HG03439 (cell line): ENCODE results near the gene GTPBP3.
A peak's percentile ranks its signal among the peaks of the same experiment; 100 is the strongest.

Experiments
- ATAC-seq: cut with Tn5 transposase; IDR thresholded peaks from one replicate; pipeline ENCODE4 v1.9.1; 2021; ENCODE audit warnings: mild to moderate bottlenecking, moderate library complexity; ENCODE audit not compliant: unreplicated experiment

Gene GTPBP3

DNA sequence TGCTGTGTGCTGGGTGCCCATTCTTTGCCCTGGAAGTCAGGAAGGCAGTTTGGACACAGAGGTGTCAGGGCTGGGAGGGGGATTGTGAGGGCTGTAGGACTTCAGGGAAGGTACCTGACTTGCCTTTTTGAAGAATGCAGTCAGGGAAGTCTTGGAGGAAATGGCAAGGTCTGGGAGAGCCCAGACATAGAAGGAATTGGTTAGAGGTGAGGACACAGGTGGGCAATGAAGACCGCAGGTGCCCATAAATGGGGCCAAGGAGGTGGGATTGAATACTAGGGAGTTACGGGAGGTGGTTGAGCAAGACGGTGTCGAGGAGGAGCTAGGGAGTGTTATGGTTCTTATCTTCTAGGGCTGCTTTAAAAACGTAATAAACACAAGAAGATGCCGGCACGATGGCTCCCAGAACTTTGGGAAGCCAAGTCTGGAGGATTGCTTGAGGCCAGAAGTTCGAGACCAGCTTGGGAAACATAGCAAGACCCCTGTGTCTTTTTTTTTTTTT lies 29.4 kb upstream of the GTPBP3 start:
- ATAC-seq = no peak

DNA sequence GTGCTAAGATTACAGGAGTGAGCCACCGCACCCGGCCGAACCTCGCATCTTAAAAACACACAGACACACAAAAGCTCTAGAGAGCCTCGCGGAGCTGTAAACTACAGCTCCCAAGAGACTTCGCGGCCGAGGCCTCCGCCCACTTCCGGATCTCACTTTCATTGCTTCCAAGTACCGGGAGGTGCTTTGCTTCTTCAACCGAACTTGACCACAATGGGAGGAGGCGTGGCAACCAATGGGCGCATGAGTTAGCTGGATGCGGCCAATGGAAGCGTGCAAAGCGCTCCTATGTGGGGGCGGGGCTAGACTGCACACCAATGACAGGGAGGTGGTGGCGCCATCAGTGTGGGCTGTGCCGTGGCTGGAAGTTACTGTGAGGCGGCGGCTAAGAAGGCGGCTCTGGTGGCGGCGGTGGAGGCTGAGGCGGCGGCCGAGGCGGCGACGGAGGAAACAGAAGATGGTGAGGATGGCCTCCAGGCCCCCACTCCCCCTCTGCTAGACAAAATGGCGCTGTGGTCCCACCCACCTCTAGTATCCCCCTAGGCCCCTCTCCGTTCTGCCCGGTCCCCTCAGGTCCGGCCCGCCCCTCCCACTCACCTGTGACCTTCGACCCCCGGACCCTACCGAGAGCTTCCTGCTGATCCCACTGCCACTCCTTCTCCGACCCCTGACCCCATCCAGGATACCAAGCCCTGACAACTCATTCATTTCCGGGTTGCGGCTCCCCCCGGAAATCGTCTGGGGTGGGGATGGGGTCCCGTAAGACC lies 28.0 kb upstream of the GTPBP3 start, which contains the start of gene DDA1:
Gene DDA1, plus strand, starts transcription at position 366 of the 767 bp plus-strand sequence. Its CDS starts 92 bp downstream, at position 458.
- peak; percentile 58 for ATAC-seq

DNA sequence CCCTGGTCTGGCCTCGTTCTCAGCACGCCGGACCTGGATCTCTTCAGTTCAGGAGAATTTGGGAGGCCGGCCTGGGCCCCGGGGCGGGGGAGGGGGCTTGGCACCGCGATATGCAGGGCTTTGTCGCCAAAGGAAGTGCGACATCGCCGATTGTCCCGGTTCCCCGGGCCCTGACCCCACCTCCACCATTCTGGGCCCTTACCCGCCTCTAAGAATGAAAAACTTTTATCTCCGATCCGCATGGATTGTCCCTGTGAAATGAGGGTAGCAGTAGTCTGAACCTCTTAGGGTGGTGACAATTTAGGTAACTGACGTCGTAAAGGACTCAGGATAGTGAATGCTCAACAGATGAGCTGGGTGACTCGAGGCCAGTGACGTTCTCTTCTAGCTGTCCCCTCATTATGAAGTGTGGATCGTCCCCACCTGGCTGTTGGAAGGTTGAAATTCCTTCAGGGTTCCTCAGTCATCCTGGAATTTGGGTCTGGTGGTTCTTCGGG lies 27.3 kb upstream of the GTPBP3 start:
- ATAC-seq = no peak

DNA sequence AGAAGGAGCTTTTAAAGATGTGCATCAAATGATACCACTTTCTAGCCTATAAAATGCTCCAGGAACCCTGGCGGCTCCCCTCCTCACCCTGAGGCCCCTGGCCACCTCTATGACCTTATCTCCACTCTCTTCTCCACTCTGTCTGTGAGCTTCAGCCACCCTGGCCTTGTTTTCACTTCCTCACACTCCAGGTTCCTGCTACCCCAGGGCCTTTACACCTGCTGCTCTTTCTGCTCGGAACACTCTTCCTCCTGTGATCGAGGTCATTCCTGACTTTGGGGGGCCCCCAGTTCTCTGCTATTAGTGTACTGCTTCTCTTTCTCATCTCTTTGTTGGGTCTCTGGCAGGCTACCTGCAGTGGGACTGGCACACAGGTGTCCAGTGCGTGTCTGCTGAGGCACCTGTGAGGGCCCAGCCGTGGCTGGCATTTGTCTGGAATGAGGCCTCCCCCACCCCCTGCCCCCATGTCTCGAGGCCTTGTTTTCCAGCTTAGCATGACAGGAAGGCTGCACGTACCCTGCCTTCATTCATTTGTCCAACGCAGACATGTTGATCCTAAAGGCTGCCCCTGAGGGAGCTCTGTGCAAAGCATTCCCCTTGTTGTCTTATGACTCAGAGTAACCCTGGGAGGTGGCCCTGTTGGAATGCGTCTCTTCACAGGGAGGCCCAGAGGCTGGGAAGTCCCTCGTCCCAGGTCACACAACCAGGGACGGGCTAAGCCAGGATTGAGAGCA lies 25.7 kb upstream of the GTPBP3 start:
- ATAC-seq = no peak

DNA sequence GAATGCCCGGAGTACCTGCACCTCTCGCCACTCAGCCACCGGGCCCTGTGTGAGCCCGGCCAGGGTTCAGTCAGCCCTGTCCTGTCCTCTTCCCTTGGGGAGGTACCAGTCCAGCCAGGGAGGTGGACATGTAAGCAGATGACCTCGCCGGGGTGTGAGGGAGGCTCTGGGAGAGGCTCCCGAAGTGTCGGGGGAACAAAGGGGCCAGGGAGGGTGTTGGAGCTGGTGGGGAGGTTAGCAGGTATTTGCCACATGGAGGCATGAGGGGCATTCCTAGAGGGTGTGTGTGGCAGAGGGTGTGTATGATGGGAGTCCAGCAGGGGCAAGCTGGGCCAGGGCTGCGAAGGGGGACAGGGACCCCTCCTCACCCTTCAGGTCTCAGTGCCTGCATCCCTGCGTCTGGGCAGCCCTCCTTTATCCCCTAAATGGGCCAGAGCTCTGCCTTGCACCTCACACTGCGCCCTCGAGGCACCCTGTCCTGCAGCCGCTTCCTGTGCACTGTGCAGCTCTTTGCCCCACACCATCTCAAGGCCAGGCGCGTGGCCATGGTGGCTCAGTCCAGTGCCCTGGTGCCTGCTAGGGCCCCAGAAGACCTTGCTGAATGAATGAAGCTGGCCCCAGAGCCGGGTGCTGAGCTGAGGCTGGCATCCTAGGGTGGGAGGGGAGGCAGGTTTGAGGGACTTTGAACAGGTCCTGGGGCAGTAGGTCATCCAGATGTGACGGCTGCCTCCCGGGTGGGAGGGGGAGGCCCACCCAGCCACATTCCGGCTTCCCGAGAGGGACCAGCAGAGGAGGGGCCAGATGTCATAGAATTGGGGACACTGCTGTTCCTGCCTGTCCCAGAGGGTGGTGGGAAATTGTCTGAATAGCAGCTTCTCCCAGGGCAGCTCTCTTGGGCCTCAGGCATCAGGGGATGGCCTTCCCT lies 24.9 kb upstream of the GTPBP3 start:
- no peak for ATAC-seq

DNA sequence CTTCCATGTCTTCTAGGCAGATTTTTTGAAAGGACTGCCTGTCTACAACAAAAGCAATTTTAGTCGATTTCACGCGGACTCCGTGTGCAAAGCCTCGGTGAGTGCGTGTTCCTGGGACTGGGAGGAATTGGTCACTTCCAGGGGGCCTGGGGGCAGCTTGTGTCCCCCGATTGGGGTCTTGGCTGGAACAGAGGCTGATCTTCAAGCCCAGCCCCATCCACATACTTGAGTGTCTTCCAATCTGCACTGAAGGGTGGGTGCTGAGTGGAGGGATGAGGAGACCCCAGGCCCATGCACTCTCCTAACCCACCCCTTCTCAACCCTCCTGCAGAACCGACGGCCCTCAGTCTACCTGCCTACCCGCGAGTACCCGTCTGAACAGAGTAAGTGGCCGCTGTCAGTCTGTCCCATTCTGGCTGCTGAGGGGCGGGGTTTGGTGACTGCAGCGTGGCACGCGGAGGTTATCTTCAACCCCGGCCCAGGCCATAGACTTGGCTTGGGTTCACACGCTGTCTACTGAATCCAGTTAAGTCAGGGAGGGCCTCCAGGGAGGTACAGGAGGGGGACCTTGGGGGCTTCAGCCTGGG lies 23.3 kb upstream of the GTPBP3 start:
- ATAC-seq = no peak

DNA sequence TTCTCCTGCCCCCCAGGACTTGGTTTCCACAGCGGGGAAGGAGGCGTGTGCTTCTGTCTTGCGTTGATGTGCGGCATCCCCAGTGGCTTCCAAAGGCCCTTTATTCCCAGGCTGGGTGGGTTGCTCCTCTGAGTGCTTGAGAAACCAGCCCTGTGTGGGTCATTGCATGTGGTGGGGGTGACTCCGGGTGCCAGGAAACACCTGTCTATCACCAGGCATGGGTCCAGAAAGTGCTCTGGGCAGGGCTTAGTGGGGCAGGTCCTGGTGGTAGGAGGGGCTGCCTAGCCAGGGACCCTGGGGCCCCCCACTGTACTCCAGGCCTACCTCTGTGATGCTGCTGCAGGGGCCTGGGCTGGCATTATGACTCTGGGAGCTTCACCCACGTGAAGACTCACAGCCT lies 18.4 kb upstream of the GTPBP3 start:
- ATAC-seq = no peak

DNA sequence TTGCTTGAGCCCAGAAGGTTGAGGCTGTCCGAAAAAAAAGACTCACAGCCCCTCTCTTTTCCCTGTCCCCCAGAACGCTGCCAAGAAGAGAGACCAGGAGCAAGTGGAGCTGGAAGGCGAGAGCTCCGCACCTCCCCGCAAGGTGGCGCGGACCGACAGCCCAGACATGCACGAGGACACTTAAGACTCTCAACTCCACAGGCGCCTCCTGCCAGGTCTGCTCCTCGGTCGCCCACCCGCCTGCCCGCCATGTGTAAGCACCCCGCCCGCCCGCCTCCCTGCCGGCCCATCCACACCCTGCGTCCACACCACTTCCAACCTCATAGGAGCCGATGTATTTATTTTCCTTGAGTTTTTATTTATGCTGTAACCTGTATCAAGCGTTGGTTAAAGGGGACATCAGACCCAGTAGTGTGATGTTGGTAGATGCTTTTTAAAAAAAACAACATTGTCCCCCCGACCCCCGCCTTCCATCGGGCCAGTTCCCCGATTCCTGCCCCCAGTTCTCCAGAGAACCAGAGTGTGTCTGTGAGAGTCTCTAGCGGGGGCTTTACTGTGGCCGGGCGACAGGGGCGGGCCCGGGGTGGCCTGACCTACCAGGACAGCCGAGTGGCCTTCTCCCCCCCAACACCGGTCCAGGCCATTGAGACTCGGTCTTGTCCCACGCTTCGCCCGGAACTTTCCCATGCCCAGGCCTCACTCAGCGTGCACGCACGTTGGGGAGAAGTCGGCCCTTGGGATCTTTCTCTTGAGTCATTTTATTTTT lies 17.7 kb upstream of the GTPBP3 start:
- no peak for ATAC-seq

DNA sequence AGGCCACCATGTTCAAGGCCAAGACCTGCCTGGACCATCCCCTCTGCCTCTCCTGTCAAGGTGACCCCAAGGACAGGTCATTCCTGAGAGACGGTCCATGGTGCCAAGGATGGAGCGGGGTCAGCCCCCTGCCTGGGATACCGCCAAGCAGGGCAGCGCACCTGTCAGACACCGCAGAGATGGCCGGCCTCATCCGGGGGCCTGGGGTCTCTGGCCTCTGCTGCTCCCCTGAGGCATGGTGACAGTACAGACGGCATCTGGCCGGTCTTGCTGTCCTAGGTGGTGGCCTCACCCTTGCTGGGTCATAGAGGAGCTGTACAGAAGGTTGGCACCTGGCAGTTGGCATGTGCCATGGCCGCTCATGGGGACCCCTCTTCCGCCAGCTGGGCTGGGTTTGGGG lies 16.9 kb upstream of the GTPBP3 start:
- ATAC-seq = no peak

DNA sequence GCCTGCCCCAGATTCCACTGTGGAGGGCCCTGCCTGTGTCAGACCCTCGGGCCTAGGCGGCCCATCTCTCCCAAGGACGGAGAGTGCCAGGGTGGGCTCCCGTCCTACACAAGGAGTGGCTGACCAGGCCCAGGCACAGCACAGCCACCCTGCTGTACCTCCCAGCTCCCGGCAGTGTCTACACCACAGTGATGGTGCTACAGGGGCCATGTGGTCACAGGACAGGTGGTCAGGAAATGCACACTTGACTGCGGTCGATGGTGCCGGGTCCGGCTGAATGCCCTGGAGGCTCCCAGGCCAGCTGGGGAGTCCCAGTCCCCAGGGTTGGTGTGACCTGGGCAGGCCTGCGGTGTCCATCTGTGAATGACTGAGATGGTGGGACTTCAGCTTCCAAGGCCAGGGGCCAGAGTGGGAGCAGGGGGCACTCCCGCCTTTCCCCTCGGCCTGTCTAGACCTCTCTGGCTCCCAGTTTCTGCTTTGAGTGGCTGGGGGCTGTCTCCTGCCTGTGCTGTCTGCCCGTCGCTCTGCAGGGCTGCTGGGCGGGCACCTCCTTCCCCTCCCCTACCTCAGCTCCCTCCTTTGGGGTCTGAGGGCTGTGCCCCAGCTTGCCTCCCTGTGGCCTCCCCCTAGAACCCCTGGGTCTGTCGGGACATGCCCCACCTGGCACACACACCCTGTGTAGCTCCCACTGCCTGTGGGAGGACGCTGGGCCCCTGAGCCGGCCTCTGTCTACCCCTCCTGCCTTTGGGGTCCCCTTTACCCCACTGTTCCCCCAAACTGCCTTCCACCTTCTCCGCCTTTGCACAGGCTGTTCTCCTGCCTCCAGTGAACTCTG lies 15.5 kb upstream of the GTPBP3 start:
- ATAC-seq = no peak

DNA sequence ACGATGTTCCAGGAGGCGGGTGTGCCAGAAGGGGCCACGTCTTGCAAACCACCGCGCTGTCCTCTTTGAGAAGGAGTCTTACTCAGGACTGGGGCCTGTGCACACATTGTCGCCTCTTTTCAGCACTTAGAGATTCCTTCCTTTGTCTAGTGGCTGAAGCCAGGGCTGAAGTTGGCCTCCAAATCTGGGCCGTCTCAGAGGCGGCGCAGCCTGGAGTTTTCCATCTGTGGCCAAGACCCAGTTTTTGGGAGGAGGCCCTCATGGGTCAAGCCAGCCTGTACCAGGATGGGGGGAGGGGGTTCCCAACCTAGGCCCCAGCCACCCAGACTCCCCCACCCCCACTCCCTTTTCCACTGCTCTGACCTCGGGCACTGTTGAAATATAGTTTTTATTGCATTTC lies 14.5 kb upstream of the GTPBP3 start:
- ATAC-seq = no peak

DNA sequence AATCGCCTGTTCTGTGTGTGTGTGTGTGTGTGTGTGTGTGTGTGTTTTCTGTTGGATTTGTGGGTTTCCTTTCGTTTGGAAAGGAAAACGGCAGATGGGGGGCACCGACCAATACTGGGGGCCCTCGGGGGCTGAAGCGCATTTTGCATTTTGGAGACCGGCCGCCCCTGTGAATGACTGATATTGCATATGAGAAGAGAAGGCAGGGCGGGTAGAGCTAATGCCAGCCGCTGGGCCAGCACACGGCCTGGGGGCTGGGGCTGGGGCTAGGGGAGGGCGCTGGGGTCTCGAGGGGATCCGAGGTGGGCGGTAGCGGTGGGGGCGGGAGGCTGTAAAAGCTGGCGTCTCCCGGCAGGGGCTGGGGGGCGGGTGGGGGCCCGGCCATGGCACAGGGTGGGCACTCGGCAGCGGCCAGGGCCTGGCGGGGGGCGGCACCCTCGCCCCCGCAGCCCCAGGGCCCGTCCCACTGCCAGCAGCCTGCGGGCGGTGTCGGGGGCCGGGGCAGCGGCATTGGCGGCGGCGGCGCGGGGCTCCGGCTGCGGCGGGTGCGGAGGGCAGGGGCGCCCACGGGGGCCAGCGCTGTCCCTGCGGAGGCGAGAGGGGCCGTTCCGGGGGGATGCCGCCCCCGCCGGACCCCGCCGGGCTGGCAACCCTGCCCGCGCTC lies 13.9 kb upstream of the GTPBP3 start:
- ATAC-seq = no peak

DNA sequence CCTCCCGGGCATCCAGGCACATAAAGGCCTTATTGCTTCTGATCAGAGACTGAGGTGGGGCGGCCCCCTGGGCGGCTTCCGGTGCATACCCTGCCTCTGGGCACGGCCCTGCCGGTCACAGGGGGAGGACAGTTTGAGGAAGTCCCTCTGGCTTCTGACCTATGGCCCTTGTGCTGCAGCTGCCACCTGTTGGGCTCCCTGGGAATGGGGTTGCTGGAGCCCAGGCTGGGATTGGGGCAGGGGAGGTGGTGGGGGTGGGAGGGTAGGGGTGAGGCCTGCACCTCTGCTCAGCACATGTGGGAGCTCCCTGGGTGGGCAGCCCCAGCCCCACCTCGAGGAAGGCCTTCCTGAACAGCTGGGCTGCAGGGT lies 13.4 kb upstream of the GTPBP3 start:
- ATAC-seq = no peak

DNA sequence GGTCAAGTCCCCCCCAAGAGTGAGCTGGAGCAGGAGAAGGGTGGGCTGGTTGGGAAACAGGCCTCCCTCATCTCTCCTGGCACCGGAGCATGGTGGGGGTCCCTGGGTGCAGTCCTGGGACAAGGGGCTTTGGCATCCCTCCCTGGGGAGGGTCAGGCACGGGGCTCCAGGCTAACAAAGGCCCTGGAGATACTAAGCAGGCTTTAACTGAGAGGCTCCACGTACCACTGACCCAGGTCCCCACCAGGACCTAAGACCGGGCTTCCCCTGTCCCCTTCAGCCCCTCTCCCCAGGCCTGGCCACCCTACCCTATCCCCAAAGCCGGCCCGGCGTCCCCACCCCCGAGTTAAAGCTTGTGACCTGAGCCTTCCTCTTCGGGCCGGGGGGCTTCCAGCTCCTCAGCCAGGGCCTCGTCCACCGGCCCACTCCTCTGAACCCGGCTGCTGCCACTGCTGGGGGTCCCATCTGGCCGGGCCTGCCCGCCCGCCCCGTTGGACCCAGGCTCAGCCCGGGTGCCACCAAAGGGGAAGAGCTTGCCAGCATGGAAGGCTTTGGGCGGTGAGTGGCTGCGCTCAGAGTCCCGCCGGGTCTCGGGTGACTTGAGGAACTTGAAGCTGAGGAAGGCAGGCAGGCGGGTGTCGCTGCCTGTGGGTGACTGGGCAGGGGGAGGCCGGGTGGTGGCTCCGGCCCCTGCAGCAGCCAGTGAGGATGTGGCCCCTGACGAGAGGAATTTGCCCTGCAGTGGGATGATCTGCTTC lies 12.8 kb upstream of the GTPBP3 start:
- ATAC-seq = no peak

DNA sequence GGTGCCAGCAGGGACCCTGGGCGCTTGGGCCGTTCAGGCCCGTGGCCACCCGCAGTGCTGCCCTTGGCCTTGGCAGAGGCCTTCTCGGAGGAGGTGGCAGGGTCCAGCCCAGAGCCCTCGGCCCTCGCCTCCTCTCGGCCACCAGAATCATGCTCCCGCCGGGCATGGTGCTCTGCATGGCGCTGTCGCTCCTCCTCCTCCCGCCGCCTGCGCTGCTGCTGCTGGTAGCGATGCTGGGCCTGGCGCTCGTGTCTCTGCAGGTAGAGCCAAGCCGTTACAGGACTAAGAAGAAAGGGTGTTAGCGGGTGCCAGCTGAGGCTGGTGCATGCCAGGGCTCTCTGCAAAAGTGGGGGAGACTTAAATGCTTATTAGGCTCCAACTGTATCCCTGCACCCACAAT lies 12.2 kb upstream of the GTPBP3 start:
- ATAC-seq = no peak

DNA sequence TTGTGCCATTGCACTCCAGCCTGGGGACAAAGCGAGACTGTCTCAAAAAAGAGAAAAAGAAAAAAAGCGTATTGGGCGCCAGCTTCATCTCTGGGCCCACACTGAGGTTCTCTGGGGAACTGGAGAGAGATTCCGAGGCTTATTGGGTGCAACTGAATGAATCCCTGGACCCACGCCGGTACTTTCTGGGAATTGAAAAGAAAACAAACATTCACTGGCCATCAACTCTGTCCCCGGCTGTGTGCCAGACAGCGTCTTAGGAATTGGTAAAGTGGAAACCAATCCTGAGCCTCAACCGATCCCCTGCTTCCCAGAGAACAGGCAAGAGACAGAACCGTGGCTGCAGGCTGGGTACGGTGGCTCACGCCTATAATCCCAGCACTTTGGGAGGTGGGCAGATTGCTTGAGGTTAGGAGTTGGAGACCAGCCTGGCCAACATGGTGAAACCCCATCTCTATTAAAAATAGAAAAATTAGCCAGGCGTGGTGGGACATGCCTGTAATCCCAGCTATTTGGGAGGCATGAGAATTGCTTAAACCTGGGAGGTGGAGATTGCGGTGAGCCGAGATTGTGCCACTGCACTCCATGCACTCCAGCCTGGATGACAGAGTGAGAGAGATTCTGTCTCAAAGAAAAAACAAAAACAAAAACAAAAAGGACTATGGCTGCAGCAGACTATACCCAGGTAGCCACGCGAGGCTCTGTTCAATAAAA lies 11.3 kb upstream of the GTPBP3 start:
- ATAC-seq = no peak

DNA sequence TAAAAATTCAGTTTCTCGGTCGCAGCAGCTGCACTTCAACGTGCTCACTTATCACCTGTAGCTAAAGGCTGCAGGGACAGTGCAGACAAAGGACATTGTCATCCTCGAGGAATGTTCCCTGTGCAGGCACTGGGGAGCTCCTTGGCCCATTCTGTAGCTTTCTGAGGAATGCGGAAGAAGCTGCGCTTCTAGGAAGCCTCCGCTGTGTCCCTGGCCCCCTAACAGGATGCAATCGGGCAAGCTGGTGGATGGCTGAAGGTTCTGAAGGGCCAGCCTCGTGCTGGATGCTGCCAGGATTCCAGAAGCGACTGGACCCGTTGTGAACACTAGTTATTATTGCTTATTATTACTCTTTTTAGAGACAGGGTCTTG lies 10.8 kb upstream of the GTPBP3 start:
- ATAC-seq = no peak
